Stimulated activated CD4-positive, alpha-beta T cell treated with anti-CD3 and anti-CD28 coated beads, Interleukin-4, amount 100 ng/mL, for 24 hours (primary cell): Measurements from ENCODE around the gene TMPRSS2.

Experiments used
- DNase-seq: peaks from one replicate; pipeline ENCODE4 v3.0.0-alpha.2; 2020

Gene TMPRSS2

GRCh38 chr21:41479686-41480085 is 28.3 kb downstream of the TMPRSS2 start:
- DNase-seq = no peak

- no peak for DNase-seq
Measured at GRCh38 chr21:41478319-41479177, 29.4 kb downstream of the TMPRSS2 start.

GRCh38 chr21:41477641-41478318 is 30.2 kb downstream of the TMPRSS2 start:
- DNase-seq = no peak

DNA sequence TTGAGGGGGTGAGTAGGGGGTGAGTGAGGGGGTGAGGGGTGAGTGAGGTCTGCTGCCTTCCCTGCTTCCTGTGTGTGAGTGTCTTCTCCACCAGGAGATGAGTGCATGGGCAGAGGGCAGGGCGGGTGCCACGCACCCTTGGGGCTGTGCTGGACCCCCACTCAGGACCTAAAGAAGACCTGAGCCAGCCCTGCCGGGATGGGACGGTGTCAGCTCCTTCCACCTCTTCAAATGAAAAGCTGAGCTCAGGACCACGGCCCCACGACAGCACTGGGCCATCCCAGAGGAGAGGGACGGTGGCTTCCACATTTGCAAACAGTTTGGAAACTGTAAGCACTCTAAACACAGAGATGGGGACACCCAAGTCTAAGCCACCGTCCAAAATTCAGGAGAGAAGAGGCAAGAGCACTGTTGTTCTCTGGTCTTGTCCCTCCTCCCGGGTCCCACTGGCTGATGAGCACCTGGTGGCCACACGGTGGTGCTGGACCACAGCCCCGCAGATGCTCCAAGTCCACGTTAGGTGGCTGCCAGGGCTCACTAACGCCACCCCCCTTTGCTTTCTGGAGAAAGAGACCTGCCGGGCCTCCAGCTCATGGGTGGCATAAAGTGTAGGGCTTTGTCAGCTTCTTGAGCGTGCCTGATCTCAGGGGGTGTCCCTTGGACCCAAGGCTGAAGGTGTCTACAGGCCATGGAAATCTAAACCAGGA is 32.1 kb downstream of the TMPRSS2 start:
- no peak for DNase-seq

DNA sequence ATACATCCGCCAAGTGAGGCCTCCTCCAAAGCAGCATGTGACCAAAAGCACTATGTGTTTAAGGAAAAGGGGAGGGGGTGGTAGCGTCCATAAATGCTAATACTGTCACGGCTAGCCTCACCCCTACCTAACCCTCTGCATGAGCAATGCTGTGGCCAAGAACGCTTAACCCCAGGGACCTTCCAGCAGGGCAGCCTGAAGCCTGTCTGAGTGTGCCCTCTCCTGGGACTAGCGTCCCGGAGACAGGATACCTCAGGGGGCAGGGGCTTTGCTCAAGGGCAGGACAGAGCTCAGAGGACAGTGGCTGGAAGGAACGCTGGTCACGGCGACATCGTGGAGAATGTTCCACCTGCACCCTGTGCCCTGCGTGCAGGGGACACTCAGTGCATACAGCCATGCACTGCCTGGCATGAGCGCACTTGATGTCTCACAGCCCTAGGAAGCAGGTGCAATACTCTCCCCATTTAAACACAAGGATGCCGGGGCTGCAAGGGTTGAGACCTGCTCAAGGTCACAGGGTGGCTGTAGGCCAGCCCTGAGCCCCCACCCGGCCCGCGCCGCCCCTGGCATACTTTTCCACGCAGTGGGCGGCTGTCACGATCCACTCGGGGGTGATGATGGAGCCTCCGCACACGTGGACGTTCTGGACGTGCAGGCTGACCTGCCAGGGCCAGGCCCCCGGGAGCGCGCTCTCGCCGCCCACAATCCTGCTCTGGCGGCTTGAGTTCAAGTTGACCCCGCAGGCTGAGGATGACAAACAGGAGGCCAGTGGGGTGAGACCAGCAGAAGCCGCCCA is 35.0 kb downstream of the TMPRSS2 start:
- no peak for DNase-seq

- DNase-seq = no peak
Measured at GRCh38 chr21:41470054-41470453, 37.9 kb downstream of the TMPRSS2 start.

- no peak for DNase-seq
Measured at GRCh38 chr21:41466024-41466820, 41.7 kb downstream of the TMPRSS2 start.

DNA sequence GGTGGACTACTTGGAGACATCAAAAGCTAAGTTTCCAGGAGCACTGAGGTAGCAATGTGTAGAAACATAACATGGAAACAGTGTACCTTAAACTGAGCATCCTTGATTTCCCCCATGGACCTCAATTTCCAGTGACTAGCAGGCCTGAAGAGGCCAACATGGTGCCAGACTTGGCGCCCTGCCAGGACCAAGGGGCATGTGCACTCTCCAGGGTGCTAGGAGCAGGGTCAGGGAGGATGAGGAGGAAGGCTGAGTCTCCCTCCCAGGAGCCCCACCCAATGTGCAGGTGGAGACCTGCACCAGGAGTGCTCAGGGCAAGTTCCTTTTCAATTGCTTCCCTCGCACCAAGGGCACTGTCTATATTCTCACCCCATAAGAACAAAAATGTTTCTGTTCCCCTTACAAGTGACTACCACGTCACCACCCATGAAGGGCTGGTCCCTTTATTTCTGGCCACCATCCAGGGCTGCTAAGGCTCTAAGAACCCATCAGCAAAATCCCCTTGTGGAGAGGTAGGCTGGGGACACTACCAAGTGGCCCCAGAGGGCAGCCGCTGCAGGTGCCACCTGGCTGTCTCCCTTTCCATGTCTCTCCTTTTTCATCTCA is 42.7 kb downstream of the TMPRSS2 start:
- DNase-seq = no peak

GRCh38 chr21:41460578-41461527 is 47.1 kb downstream of the TMPRSS2 start:
- peak; percentile 56 for DNase-seq

- no peak for DNase-seq
Measured at GRCh38 chr21:41459884-41460534, 47.9 kb downstream of the TMPRSS2 start.

DNA sequence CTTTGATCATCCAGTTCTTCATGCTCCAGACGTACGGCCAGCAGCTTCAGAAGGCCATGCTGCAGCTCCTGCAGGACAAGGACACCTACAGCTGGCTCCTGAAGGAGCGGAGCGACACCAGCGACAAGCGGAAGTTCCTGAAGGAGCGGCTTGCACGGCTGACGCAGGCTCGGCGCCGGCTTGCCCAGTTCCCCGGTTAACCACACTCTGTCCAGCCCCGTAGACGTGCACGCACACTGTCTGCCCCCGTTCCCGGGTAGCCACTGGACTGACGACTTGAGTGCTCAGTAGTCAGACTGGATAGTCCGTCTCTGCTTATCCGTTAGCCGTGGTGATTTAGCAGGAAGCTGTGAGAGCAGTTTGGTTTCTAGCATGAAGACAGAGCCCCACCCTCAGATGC is 49.4 kb downstream of the TMPRSS2 start:
- DNase-seq = no peak

DNA sequence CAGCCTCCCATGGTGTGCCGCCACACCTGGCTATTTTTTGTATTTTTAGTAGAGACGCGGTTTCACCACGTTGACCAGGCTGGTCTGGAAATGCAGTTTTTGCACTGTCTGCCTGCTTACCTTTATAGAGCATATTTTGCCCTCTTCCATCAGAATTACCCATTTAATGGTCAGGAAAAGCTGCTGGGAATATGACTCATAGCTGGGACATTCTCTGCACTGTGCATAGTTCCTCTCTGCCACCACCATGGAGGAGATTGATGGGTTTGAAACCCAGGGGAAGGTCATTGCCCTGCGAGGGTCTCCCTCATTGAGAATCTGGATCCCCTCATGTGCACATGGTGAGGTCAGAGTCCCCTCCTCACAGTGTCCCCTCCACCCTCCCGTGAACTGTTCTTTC is 49.8 kb downstream of the TMPRSS2 start:
- no peak for DNase-seq

DNA sequence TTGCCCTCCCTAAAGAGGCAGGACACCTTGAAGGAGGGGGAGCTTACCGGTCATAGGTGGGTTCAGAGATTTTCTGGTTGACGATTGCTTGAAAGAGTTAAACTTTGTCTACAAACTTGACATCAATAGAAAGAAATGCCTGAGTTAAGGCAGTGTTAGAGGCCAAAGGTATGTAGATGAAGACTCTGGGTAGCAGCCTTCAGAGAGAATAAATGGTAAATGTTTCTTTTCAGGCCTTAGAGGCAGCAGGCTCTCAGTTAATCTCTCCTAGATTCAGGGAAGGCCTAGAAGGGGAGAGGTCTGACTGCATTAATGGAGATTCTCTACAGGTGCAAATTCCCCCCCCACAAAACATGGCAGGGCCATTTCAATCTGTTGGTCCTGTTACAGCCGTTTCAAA is 54.2 kb downstream of the TMPRSS2 start:
- DNase-seq = no peak

DNA sequence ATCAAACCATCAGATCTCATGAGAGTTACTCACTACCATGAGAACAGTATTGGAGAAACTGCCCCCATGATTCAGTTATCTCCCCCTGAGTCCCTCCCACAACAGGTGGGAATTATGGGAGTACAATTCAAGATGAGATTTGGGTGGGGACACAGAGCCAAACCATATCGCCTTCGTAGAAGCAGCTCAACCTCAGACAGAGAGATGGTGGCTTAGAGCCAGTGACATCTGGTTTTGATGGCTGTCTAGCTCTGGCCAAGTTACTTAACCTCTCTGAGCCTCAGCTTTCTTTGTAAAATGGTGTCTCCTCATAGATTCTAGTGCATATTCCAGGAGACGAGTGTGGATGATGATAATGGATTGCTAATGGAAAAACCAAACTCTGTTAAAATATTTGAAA is 54.8 kb downstream of the TMPRSS2 start:
- no peak for DNase-seq

- no peak for DNase-seq
Measured at GRCh38 chr21:41451753-41452676, 55.9 kb downstream of the TMPRSS2 start.

DNA sequence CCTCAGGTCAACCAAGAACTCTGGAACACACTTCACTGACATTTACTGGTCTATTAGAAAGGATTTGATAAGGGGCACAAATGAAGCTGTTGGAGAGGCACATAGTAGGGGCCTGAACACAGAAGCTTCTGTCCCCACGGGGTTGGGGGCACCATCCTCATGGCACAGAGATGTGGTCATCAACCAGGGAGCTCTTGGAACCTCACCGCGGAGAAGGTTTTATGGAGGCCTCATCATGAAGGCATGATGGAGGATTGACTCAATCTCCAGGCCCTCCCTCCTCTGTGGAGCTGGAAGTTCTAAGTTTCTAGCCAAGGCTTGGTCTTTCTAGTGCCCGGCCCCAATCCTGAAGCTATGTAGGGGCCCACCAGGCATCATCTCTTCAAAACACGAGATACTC is 58.3 kb downstream of the TMPRSS2 start:
- DNase-seq = no peak

DNA sequence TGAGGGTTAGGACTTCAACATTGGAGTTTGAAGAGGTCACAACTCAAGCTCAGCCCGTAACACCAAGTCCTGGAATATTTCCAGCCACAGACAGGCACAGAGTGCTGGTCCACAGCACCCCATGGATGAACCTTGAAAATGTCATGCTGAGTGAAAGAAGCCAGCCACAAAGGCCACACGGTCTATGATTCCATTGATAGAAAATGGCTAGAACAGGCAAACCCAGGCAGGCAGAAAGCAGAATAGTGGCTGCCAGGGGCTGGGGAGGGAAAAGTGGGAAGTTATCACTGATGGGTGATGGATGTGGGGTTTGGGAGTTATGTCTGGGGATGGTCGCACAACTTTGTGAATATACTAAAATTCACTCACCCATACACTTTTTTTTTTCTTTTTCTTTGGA is 60.6 kb downstream of the TMPRSS2 start:
- no peak for DNase-seq

GRCh38 chr21:41446586-41446985 is 61.4 kb downstream of the TMPRSS2 start:
- DNase-seq = no peak

DNA sequence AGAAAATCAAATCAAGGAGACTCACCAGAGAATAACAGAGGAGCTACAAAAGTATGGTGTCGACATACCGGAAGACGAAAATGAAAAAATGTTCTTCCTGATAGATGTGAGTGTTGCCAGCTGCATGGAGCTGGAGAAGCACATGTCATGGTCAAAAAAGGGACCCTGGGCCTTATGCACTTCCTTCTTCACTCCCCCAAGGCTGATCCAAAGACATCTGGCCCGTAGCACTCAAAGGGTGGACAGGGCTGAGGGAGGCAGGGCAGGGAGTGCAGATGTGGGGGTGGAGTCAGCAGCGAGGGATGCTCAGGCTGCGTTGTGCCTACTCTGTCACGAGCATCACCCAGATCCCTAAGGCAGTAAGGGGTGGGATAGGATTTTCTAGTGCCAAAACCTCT is 62.5 kb downstream of the TMPRSS2 start:
- no peak for DNase-seq
